Esophagus mucosa (tissue), 1 donor: ENCODE results near the gene LRRC8C. TPM values are rescaled to one million over a fixed set of nuclear protein-coding genes. Genes with fewer than 3 reads are reported as not detected.

Experiments
- ATAC-seq: fragments of 200-7000 bp; cut with Tn5 transposase; one replicate; pipeline ENCODE4 v1.9.1; 2020
- total RNA-seq: library from RNA; stranded (reverse); gene quantifications from one replicate; pipeline ENCODE4 v1.2.4, GENCODE V29; 2023
- donor health status: DM: yes; HTN: yes; CAD: no.

LRRC8C gene
- total RNA-seq, 1 donor from 2014 or later, result 1.8 TPM

DNA sequence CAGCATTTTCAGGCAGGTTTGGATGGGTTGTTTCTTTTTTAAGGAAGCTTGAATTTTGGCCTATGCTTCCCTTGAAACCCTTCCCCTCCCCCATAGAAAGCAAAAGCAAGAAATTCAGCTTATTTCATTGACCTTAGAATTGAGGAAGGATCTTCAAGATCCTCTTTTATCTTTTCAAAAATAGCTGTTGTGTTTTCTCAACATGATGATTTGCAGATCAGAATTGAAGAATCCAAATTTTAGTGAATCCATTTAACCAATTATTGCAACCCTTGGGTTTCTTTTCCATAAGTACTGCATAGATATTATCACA, 73.7 kb downstream of the LRRC8C start:
- ATAC-seq, result no peak

DNA sequence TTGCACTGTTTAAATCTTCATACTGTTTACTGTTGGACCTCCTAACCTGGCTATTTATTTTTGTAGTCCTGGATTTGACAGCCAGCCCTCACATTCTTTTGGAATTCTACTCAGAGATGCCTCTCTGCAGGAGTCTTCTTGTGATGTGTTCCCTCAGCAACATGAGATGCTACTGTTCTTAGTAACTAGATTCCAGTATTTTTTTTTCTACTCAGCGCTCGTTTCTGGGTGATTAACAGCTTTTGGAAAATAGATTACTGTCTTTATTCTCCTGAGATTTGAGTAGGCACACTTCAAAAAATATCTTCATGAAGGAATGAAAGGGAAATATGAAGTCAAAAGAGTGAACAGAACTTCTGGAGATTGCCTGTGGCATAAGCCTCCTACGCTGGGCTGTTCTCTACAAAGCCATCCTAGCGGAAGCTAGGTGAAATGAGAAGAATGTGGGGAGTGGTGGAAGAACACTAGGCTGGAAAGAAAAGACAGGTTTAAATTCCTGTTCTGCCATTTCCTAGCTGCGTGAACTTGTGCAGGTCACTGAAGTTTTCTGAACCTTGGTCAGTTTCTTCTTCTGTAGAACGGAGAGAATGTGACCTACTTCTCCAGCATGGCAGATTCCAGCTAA, 75.9 kb downstream of the LRRC8C start:
- no peak for ATAC-seq

GRCh38 chr1:89710498-89711139, 77.7 kb downstream of the LRRC8C start:
- ATAC-seq, result no peak

DNA sequence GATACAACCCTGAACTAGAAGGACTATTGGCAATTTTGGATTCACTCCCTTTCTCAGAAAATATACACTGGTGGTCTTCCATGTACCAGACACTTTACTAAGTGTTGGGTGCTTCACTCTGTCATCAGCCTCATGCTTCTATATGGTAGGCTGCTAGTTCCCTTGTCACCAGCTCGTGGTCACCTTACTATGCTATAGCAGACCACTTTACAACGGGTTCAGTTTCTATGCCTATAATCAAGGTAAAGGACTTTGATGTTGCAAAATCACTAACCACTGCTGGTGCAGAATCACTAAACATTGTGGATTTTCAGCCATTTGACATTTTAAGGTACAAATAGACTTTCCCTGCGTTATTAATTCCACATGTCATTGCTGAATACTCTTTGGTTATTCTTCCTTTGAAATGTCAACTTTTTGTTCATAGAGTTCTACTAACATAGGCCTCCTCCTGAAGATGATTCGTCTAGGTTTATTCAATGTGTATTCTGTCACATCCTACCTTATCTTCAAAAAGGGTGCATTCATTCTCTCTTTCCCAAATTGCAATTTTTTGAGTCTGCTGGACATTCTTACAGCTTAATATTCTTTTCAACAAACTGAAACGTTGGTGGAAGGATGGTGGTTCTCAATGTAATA, 78.3 kb downstream of the LRRC8C start:
- ATAC-seq, result no peak

DNA sequence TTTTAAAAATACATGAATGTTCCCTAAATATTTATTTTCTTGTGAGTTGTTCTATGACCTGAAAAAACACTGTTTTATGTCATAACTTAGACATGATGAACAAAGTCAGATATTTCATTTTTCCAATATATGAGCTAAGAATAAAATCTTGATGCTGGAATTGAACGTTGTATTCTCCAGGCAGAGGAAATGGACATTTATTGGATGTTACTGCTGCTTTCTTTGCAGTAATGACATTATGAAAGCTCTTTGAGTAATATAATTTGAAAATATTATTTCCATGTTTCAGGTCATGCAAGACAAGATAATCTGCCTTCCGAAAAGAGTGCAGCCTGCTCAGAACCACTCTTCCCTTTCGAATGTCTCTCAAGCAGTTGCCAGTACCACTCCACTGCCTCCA, 79.5 kb downstream of the LRRC8C start:
- no peak for ATAC-seq

DNA sequence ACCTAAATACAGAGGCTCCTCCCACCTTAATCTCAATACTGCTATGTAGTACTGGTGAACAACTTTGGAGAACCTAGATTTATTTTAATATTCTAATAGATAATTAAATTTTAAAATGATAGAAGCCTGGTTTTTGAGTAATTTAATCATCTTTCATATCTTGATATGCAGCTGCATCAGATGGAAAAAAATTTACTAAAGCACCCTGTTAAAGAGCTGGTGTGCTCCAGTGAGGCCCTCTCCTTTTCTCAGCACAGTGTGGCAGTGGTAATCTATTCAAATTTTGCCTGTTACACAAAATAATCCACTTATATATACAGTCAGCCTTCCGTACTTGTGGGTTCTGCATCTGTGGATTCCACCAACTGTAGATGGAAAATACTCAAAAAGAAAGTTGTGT, 82.8 kb downstream of the LRRC8C start:
- no peak for ATAC-seq

- peak; percentile 72 for ATAC-seq
These were observed 86.8 kb downstream of the LRRC8C start for GRCh38 chr1:89719502-89720306.

DNA sequence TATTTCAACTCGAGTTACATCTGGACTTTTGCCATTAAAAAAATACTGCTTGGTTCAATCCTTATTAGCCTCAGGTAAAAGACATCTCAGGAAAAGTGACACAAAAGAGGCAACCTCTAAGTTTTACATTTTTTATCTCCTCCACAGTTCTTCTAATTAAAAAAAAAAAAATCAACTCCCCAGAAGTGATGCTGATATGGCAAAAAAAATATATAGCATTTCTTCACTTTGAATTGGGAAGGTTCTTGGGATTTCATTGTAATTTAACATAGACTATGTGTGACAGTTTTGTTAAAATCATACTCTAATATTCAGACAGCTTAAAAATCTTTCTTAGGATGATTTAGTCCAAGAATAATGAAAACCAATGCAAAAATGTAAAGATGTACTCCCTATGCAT, 87.9 kb downstream of the LRRC8C start:
- ATAC-seq, result no peak

- ATAC-seq, result no peak
These were observed 88.4 kb downstream of the LRRC8C start for GRCh38 chr1:89721351-89721750.

DNA sequence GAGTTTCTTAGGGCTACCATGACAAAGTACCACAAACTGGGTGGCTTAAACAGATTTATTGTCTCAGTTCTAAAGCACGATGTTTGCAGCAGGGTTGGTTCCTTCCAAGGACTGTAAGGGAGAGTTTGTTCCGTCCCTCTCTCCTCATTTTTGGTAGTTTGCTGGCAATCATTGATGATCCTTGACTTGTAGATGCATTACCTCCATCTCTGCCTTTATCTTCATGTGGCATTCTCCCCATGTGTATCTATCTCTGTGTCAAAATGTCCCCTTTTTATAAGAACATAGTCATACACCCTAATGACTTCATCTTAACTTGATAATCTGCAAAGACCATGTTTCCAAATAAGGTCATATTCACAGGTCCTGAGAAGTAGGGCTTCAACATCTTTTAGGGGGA, 90.2 kb downstream of the LRRC8C start:
- ATAC-seq, result no peak

GRCh38 chr1:89723863-89724262, 90.9 kb downstream of the LRRC8C start:
- ATAC-seq, result no peak

DNA sequence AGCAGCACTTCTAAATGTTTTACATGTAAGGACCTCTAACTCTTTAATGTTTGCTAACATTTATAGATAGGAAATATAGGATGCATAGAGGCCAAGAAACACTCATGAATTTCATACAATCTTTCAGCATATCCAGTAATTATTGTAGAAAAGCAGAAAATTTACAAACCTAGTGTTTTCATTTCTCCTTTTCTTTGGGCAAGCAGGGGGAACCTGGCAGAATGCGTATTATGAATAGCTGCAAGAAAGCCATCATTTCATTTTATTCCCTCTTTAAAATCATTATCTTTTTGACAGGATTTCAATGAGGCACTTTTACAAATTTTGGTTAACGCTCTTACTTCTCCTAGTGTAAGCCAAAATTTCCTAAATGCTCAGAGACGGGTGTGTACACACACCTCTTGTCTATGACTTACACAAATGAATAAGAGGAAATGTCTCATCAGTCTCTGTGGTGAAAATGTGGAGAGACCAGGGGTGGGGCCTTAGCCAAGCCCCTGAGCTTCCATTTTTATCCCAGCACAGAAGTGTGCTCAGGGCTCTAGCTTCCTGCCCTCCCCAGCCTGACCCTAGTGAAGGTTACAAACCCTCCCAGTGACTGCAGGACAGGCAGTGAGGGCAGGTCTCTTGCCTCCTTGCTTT, 91.6 kb downstream of the LRRC8C start:
- peak; percentile 84 for ATAC-seq

- peak; percentile 40 for ATAC-seq
These were observed 92.1 kb downstream of the LRRC8C start for GRCh38 chr1:89725011-89725370.

- ATAC-seq, result no peak
These were observed 92.7 kb downstream of the LRRC8C start for GRCh38 chr1:89725631-89726030.

- ATAC-seq, result no peak
These were observed 94.8 kb downstream of the LRRC8C start for GRCh38 chr1:89727517-89728312.

GRCh38 chr1:89728381-89728780, 95.5 kb downstream of the LRRC8C start:
- ATAC-seq, result no peak

- no peak for ATAC-seq
These were observed 99.3 kb downstream of the LRRC8C start for GRCh38 chr1:89732206-89732605.

- ATAC-seq, result no peak
These were observed 99.8 kb downstream of the LRRC8C start for GRCh38 chr1:89732643-89733222.

- ATAC-seq, result no peak
These were observed 100.8 kb downstream of the LRRC8C start for GRCh38 chr1:89733748-89734147.

GRCh38 chr1:89734442-89734841, 101.5 kb downstream of the LRRC8C start:
- ATAC-seq, result no peak

GRCh38 chr1:89735479-89735878, 102.6 kb downstream of the LRRC8C start:
- no peak for ATAC-seq
